H1 (cell line): ENCODE data around the gene PCDHGB1. TPM values are rescaled to one million over a fixed set of nuclear protein-coding genes. Genes with fewer than 3 reads are reported as not detected.

Experiments used
- E2F6 ChIP-seq: IDR thresholded peaks from 2 replicates; pipeline ENCODE4 v1.6.1; 2012; ENCODE audit warnings: inconsistent platforms
- EZH2 ChIP-seq: fragments of 200-600 bp; sonication (generic); IDR thresholded peaks from 2 replicates; pipeline ENCODE4 v1.7.1; 2012; ENCODE audit warnings: low read depth, mild to moderate bottlenecking, moderate library complexity, low read length, inconsistent platforms; ENCODE audit not compliant: severe bottlenecking
- FOSL1 ChIP-seq: IDR thresholded peaks from 2 replicates; pipeline ENCODE4 v1.6.1; 2011; ENCODE audit warnings: mild to moderate bottlenecking, low read depth, low read length, moderate library complexity; ENCODE audit not compliant: insufficient read depth
- JUND ChIP-seq: IDR thresholded peaks from 2 replicates; pipeline ENCODE4 v1.6.1; 2011; ENCODE audit warnings: mild to moderate bottlenecking, improper control_type of control experiment, low read length
- polyA plus RNA-seq, 7 experiments: library from polyadenylated mRNA; depleted of rRNA in 3 of 7; stranded (reverse) in 5 of 7; unstranded in 2 of 7; fragments of >200 nt in 5 of 7; fragments of 200-250 nt in 2 of 7; gene quantifications; 1 replicate in 5 of 7; 2 replicates in 1 of 7; 4 replicates in 1 of 7; pipeline versions ENCODE4 v1.2.1 to v1.2.3, GENCODE V29; 2011 to 2013; ENCODE audit warnings: missing spikeins in 2 of 7, mixed read lengths in 2 of 7
- total RNA-seq: library from RNA; stranded (reverse); fragmentation: NEBNext Ultra II Directional; extraction: Animal tissue kit (Norgen Biotek cat#: 25700); gene quantifications from 2 replicates; pipeline ENCODE4 v1.2.1, GENCODE V29; 2021

Gene PCDHGB1
- total and polyA plus RNA-seq, 2 of the 8 experiments (the other 6 are each of a cell fraction or from before 2014, with no cell fraction given): 1.3 to 2.8 TPM

GRCh38 chr5:141384471-141385267 lies 34.8 kb downstream of the PCDHGB1 start (continued):
- TF ChIP-seq E2F6: no peak
- TF ChIP-seq JUND: no peak
- no peak for TF ChIP-seq FOSL1
- no peak for TF ChIP-seq EZH2
- TF ChIP-seq, all 59 proteins: peak for 0
